WTC11 (cell line): ENCODE measurements around the gene DNAAF9. TPM values are rescaled to one million over a fixed set of nuclear protein-coding genes. Genes with fewer than 3 reads are reported as not detected.

Source experiments
- ATAC-seq: fragments of 200-7000 bp; cut with Tn5 transposase; 2 replicates; pipeline ENCODE4 v1.10.0; 2021; ENCODE audit warnings: mild to moderate bottlenecking, moderate library complexity
- CTCF ChIA-PET: fragments of 300-600 bp; sonication (Branson Sonifier 250); formaldehyde crosslinking; loops from one replicate; lab custom pipeline; 2021; ENCODE audit warnings: antibody characterized with exemption; lab: Charles Lee
- POLR2A ChIA-PET: fragments of 350-600 bp; sonication (Branson Sonifier 250); formaldehyde crosslinking; loops from one replicate; lab custom pipeline; 2021; ENCODE audit warnings: antibody characterized with exemption; lab: Charles Lee
- DNase-seq: peaks from one replicate; pipeline ENCODE4 v3.0.0; 2021; ENCODE audit warnings: low spot score
- H3K27ac Mint-ChIP-seq: 2 replicates; pipeline ENCODE4 v1.8.0; 2021; ENCODE audit warnings: mixed read lengths
- H3K27me3 Mint-ChIP-seq: 2 replicates; pipeline ENCODE4 v1.8.0; 2021; ENCODE audit warnings: low read depth, mild to moderate bottlenecking, moderate library complexity, mixed read lengths
- H3K36me3 Mint-ChIP-seq: 2 replicates; pipeline ENCODE4 v1.8.0; 2021; ENCODE audit warnings: mixed read lengths
- H3K4me1 Mint-ChIP-seq: 2 replicates; pipeline ENCODE4 v1.8.0; 2022; ENCODE audit warnings: mixed read lengths
- H3K4me3 Mint-ChIP-seq: 2 replicates; pipeline ENCODE4 v1.8.0; 2021; ENCODE audit warnings: mild to moderate bottlenecking, moderate library complexity, mixed read lengths
- H3K9me3 Mint-ChIP-seq: 2 replicates; pipeline ENCODE4 v1.8.0; 2021; ENCODE audit warnings: mixed read lengths
- ELF4 ChIP-seq: sonication (generic); formaldehyde crosslinking; IDR thresholded peaks from 2 replicates; pipeline ENCODE4 v1.8.1; 2022; ENCODE audit warnings: low read depth, mild to moderate bottlenecking, moderate library complexity, missing genetic modification reagents
- ESRRA ChIP-seq: sonication (generic); formaldehyde crosslinking; IDR thresholded peaks from 2 replicates; pipeline ENCODE4 v1.8.1; 2022; ENCODE audit warnings: mild to moderate bottlenecking, missing genetic modification reagents, borderline replicate concordance
- FOXJ3 ChIP-seq: sonication (generic); formaldehyde crosslinking; IDR thresholded peaks from 2 replicates; pipeline ENCODE4 v1.9.0; 2021; ENCODE audit warnings: missing genetic modification reagents, mild to moderate bottlenecking, borderline replicate concordance
- FOXP1 ChIP-seq: sonication (generic); formaldehyde crosslinking; IDR thresholded peaks from 2 replicates; pipeline ENCODE4 v1.8.0; 2022; ENCODE audit warnings: missing genetic modification reagents, mild to moderate bottlenecking, moderate library complexity, borderline replicate concordance
- HMGA2 ChIP-seq: fragments of 250-450 bp; sonication (Bioruptor Pico); IDR thresholded peaks from 2 replicates; pipeline ENCODE4 v1.4.0; 2021; ENCODE audit warnings: mild to moderate bottlenecking, moderate library complexity
- MYBL2 ChIP-seq: sonication (generic); formaldehyde crosslinking; IDR thresholded peaks from 2 replicates; pipeline ENCODE4 v1.8.1; 2023; ENCODE audit warnings: mild to moderate bottlenecking, moderate library complexity, missing genetic modification reagents
- RELA ChIP-seq: sonication (generic); formaldehyde crosslinking; IDR thresholded peaks from 2 replicates; pipeline ENCODE4 v1.8.1; 2022; ENCODE audit warnings: missing genetic modification reagents, mild to moderate bottlenecking, borderline replicate concordance
- TEAD4 ChIP-seq: sonication (generic); formaldehyde crosslinking; IDR thresholded peaks from 2 replicates; pipeline ENCODE4 v1.8.0; 2022; ENCODE audit warnings: mild to moderate bottlenecking, missing genetic modification reagents
- ZNF219 ChIP-seq: sonication (generic); formaldehyde crosslinking; IDR thresholded peaks from 2 replicates; pipeline ENCODE4 v1.8.0; 2023; ENCODE audit warnings: missing genetic modification reagents, mild to moderate bottlenecking, borderline replicate concordance
- total RNA-seq: library from RNA; stranded (reverse); gene quantifications from 3 replicates; pipeline ENCODE4 v1.2.3, GENCODE V29; 2021
- TF ChIP-seq, protein P1 (sequence below): sonication (generic); formaldehyde crosslinking; IDR thresholded peaks from 2 replicates; pipeline ENCODE4 v1.8.1; 2023; ENCODE audit warnings: mild to moderate bottlenecking, missing genetic modification reagents, borderline replicate concordance
- TF ChIP-seq, protein P2 (sequence below): fragments of 250-450 bp; sonication (Bioruptor Pico); IDR thresholded peaks from 2 replicates; pipeline ENCODE4 v1.9.0; 2021; ENCODE audit warnings: mild to moderate bottlenecking
- TF ChIP-seq, protein P3 (sequence below): fragments of 250-450 bp; sonication (Bioruptor Pico); IDR thresholded peaks from 2 replicates; pipeline ENCODE4 v1.9.0; 2021; ENCODE audit warnings: mild to moderate bottlenecking
- TF ChIP-seq, protein P4 (sequence below): sonication (generic); formaldehyde crosslinking; IDR thresholded peaks from 2 replicates; pipeline ENCODE4 v1.8.1; 2023; ENCODE audit warnings: mild to moderate bottlenecking, missing genetic modification reagents, moderate library complexity
- TF ChIP-seq, protein P5 (sequence below): sonication (generic); formaldehyde crosslinking; IDR thresholded peaks from 2 replicates; pipeline ENCODE4 v1.8.1; 2023; ENCODE audit warnings: mild to moderate bottlenecking, missing genetic modification reagents, moderate library complexity
- TF ChIP-seq, protein P6 (sequence below): fragments of 250-450 bp; sonication (Bioruptor Pico); IDR thresholded peaks from 2 replicates; pipeline ENCODE4 v2.1.2; 2022; ENCODE audit warnings: mild to moderate bottlenecking, moderate library complexity

DNAAF9 gene
- total RNA-seq, 1 experiment from 2014 or later, result 6.3 TPM

DNA sequence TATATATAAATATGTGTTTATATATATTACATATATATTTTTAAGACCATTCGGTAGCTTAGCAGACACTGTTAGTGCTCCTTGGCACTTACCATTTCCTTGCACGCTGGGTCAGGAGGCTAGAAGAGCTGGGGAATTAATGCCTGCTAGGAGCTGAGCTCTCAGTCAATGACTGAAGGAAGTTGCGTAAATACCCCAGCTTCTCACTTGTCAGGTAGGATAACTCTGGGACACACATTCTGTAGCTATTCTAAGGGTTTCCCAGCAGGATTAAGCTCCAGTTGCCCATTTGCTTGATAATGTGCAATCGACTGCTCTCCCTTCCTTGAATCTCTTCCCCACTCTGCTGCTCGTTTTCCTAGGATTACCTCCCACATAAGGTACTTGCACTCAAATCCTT lies 15.7 kb upstream of the DNAAF9 start:
- no peak for DNase-seq
- Mint-ChIP-seq H3K9me3 (no peaks in the 10 kb centered on the region), H3K36me3 (no peaks in the 10 kb centered on the region), H3K4me3 (no peak overlapping the region), H3K4me1 (peaks cover 17% of the 10 kb centered on the region), H3K27me3 (no peaks in the 10 kb centered on the region)
- ChIA-PET POLR2A (no interaction called here), CTCF (interaction anchor here (1.0 to 1.3 kb wide), 3 partner anchors 16 to 141 kb away, joined by 4 to 7 read pairs (median 4); partner anchors contain the start of gene DNAAF9)
- 0 out of 2 replicates have a peak, but pooled peaks have one; percentile 85 for TF ChIP-seq HMGA2 (CRISPR knock-in tag)
- TF ChIP-seq FOXP1 (CRISPR knock-in tag), result no peak
- TF ChIP-seq, all 79 proteins: peak for 1
- peak; percentile 91 for ATAC-seq
- peak overlapping the region; percentile 93 for H3K27ac Mint-ChIP-seq

DNA sequence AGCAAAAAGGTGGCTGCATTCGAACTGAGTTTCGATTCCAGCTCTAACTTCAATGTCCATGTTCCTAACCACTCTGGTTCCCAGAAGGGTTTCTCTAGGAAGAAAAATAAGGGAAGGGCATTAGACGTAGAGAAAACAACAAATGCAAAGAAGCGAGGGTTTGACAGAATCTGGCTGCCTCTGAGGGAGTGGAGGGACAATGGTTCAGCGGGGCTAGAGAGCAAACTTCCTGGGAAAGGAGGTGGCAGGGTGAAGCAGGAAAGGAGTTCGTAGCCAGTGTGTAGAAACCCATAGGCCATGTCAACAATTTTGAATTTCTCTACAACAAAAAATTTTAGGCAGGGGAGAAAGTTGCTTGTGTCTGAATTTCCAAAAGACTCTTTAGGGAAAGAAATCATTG lies 14.5 kb upstream of the DNAAF9 start:
- Mint-ChIP-seq H3K4me3 (no peak overlapping the region), H3K9me3 (peaks cover 2% of the 10 kb centered on the region), H3K36me3 (no peaks in the 10 kb centered on the region), H3K27ac (peak overlapping the region; percentile 42), H3K27me3 (no peaks in the 10 kb centered on the region), H3K4me1 (peaks cover 17% of the 10 kb centered on the region)
- TF ChIP-seq ZNF219 (CRISPR knock-in tag), result no peak
- TF ChIP-seq, protein P1, sequence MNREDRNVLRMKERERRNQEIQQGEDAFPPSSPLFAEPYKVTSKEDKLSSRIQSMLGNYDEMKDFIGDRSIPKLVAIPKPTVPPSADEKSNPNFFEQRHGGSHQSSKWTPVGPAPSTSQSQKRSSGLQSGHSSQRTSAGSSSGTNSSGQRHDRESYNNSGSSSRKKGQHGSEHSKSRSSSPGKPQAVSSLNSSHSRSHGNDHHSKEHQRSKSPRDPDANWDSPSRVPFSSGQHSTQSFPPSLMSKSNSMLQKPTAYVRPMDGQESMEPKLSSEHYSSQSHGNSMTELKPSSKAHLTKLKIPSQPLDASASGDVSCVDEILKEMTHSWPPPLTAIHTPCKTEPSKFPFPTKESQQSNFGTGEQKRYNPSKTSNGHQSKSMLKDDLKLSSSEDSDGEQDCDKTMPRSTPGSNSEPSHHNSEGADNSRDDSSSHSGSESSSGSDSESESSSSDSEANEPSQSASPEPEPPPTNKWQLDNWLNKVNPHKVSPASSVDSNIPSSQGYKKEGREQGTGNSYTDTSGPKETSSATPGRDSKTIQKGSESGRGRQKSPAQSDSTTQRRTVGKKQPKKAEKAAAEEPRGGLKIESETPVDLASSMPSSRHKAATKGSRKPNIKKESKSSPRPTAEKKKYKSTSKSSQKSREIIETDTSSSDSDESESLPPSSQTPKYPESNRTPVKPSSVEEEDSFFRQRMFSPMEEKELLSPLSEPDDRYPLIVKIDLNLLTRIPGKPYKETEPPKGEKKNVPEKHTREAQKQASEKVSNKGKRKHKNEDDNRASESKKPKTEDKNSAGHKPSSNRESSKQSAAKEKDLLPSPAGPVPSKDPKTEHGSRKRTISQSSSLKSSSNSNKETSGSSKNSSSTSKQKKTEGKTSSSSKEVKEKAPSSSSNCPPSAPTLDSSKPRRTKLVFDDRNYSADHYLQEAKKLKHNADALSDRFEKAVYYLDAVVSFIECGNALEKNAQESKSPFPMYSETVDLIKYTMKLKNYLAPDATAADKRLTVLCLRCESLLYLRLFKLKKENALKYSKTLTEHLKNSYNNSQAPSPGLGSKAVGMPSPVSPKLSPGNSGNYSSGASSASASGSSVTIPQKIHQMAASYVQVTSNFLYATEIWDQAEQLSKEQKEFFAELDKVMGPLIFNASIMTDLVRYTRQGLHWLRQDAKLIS, result no peak
- TF ChIP-seq, protein P2, sequence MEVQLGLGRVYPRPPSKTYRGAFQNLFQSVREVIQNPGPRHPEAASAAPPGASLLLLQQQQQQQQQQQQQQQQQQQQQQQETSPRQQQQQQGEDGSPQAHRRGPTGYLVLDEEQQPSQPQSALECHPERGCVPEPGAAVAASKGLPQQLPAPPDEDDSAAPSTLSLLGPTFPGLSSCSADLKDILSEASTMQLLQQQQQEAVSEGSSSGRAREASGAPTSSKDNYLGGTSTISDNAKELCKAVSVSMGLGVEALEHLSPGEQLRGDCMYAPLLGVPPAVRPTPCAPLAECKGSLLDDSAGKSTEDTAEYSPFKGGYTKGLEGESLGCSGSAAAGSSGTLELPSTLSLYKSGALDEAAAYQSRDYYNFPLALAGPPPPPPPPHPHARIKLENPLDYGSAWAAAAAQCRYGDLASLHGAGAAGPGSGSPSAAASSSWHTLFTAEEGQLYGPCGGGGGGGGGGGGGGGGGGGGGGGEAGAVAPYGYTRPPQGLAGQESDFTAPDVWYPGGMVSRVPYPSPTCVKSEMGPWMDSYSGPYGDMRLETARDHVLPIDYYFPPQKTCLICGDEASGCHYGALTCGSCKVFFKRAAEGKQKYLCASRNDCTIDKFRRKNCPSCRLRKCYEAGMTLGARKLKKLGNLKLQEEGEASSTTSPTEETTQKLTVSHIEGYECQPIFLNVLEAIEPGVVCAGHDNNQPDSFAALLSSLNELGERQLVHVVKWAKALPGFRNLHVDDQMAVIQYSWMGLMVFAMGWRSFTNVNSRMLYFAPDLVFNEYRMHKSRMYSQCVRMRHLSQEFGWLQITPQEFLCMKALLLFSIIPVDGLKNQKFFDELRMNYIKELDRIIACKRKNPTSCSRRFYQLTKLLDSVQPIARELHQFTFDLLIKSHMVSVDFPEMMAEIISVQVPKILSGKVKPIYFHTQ (CRISPR knock-in tag), result no peak
- ATAC-seq (0 out of 2 replicates have a peak, but pooled peaks have one; percentile 43), DNase-seq (no peak)
- ChIA-PET POLR2A (no interaction called here), CTCF (no interaction called here)

DNA sequence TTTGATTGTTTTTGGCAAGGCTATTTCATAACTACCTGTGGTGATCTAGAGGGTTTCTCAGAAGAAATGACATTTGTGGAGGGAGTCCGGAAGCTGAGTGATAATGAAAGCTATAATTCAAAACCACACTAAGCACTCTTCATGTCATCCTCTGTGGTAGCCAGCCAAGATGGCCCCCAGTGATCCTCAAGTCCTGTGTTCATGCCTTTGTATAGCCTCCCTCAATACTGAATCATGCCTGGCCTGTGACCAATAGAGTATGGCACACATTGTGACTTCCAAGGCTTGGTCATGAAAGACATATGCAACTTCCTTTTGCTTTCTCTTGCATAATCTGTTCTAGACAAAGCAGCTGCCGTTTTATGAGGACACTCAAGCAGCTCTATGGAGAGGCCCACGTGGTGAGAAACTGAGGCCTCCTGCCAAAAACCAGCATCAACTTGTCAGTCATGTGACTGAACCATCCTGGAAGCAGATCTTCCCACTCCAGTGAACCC lies 12.8 kb upstream of the DNAAF9 start:
- ChIA-PET CTCF (no interaction called here), POLR2A (no interaction called here)
- TF ChIP-seq, protein P3, sequence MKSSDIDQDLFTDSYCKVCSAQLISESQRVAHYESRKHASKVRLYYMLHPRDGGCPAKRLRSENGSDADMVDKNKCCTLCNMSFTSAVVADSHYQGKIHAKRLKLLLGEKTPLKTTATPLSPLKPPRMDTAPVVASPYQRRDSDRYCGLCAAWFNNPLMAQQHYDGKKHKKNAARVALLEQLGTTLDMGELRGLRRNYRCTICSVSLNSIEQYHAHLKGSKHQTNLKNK (CRISPR knock-in tag), result no peak
- TF ChIP-seq, protein P4, sequence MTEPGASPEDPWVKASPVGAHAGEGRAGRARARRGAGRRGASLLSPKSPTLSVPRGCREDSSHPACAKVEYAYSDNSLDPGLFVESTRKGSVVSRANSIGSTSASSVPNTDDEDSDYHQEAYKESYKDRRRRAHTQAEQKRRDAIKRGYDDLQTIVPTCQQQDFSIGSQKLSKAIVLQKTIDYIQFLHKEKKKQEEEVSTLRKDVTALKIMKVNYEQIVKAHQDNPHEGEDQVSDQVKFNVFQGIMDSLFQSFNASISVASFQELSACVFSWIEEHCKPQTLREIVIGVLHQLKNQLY (CRISPR knock-in tag), result no peak
- no peak for TF ChIP-seq ELF4 (CRISPR knock-in tag)
- TF ChIP-seq MYBL2 (CRISPR knock-in tag), result no peak
- no peak for TF ChIP-seq RELA (CRISPR knock-in tag)
- no peak for TF ChIP-seq FOXJ3
- TF ChIP-seq, protein P5, sequence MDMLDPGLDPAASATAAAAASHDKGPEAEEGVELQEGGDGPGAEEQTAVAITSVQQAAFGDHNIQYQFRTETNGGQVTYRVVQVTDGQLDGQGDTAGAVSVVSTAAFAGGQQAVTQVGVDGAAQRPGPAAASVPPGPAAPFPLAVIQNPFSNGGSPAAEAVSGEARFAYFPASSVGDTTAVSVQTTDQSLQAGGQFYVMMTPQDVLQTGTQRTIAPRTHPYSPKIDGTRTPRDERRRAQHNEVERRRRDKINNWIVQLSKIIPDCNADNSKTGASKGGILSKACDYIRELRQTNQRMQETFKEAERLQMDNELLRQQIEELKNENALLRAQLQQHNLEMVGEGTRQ (CRISPR knock-in tag), result no peak
- TF ChIP-seq, protein P6, sequence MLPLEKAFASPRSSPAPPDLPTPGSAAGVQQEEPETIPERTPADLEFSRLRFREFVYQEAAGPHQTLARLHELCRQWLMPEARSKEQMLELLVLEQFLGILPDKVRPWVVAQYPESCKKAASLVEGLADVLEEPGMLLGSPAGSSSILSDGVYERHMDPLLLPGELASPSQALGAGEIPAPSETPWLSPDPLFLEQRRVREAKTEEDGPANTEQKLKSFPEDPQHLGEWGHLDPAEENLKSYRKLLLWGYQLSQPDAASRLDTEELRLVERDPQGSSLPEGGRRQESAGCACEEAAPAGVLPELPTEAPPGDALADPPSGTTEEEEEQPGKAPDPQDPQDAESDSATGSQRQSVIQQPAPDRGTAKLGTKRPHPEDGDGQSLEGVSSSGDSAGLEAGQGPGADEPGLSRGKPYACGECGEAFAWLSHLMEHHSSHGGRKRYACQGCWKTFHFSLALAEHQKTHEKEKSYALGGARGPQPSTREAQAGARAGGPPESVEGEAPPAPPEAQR (CRISPR knock-in tag), result no peak
- TF ChIP-seq TEAD4, result no peak
- no peak for TF ChIP-seq ESRRA
- no peak overlapping the region for H3K27ac Mint-ChIP-seq
- no peak overlapping the region for H3K4me3 Mint-ChIP-seq
- no peak for ATAC-seq
- H3K27me3 Mint-ChIP-seq, result peaks cover 6% of the 10 kb centered on the region; the same call in 1 of the 2 replicates
- H3K36me3 Mint-ChIP-seq, result peaks cover 8% of the 10 kb centered on the region
- no peak for DNase-seq
- peaks cover 17% of the 10 kb centered on the region for H3K4me1 Mint-ChIP-seq
- peaks cover 14% of the 10 kb centered on the region for H3K9me3 Mint-ChIP-seq
